Activated CD4-positive, CD25-positive, alpha-beta regulatory T cell treated with anti-CD3 and anti-CD28 coated beads, Interleukin-2, amount 50 U/mL, for 16 hours (primary cell): ENCODE results near the gene CHRM4.

Experiments
- DNase-seq: peaks from one replicate; pipeline ENCODE4 v3.0.0-alpha.2; 2020; ENCODE audit warnings: low read depth, low spot score

CHRM4 gene

GRCh38 chr11:46367244-46367915, 24.2 kb downstream of the CHRM4 start:
- peak; percentile 53 for DNase-seq

- no peak for DNase-seq
Observed at GRCh38 chr11:46366661-46367161, 24.9 kb downstream of the CHRM4 start.

GRCh38 chr11:46366260-46366659, 25.3 kb downstream of the CHRM4 start:
- DNase-seq, result no peak

DNA sequence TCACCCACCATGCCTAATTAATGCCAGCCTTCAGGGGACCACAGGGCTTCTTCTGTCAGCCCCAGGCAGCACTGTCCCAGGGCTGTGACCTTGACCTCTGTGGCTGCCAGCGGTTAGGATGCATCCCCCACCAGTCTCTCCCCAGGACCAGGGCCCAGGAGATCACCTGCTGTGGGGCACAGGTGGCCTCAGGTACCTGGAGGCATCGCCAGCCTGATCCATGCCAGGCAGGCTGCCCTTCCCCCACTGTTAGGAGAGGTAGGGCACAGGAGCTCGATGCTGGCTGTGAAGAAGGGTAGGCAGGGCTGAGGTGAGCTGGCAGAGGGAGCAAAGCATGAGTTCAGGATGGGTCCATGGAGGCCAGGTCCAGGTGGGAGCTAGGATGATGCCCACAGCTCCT, 26.8 kb downstream of the CHRM4 start:
- DNase-seq, result no peak

GRCh38 chr11:46364056-46364455, 27.5 kb downstream of the CHRM4 start:
- DNase-seq, result no peak

- no peak for DNase-seq
Observed at GRCh38 chr11:46363455-46364005, 28.0 kb downstream of the CHRM4 start.

- DNase-seq, result no peak
Observed at GRCh38 chr11:46363031-46363407, 28.6 kb downstream of the CHRM4 start.

DNA sequence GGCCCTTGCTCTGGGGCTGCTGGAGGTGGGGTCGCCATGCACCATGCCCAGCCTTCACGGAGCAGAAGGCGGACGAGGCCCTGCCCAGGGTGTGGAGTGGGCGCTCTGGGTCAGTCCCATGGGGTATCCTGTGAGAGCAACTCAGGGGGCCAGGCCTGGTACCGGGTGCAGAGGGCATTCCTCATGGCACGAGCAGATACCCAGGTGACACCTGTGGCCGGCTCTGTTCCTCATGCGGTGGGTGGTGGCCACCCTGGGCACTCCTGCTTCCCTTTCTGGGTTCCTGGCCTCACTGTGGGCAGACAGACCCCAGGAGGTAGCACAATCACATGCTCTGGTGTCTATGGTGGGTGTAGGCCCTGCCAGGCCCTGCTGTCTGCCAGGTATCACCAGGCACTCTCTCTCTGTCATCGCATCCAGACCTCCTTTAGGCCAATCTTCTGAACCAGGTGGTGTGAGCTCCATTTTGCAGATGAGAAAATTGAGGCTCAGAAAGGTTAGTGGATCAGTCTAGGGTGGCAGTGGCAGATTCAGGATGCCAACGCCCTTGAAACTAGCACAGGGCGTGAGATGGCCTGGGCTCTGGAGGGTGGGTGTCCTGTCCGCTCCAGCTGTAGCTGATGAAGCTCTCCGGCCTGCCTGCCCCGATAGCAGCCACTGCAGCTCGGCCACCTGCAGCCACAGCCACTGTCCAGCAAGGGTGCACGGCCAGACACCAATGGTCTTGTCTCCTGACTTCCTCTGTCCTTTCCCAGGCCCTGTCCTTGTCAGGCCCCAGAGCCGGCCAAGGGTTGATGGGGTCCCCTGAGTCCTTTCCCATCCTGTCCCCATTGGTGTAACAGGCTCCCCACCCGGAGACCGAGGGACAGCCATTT, 29.2 kb downstream of the CHRM4 start:
- no peak for DNase-seq

- peak; percentile 40 for DNase-seq
Observed at GRCh38 chr11:46361283-46362155, 30.1 kb downstream of the CHRM4 start.

- no peak for DNase-seq
Observed at GRCh38 chr11:46360878-46361277, 30.7 kb downstream of the CHRM4 start.

DNA sequence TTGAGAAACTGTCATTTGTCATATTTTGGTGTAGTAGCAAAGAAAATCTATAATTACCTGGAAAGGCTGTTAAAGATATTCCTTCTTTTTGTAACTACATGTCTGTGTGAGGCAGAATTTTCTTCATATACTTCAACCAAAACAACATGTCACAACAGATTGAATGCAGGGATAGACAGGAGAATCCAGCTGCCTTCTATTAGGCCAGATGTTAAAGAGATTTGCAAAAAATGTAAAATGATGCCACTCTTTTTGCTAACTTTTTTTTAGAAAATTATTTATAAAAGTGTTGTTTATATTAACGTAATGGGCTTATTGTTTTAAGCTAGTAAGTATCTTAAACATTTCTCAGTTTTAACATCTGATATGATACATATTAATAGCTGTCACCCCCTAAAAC, 31.6 kb downstream of the CHRM4 start:
- DNase-seq, result no peak

DNA sequence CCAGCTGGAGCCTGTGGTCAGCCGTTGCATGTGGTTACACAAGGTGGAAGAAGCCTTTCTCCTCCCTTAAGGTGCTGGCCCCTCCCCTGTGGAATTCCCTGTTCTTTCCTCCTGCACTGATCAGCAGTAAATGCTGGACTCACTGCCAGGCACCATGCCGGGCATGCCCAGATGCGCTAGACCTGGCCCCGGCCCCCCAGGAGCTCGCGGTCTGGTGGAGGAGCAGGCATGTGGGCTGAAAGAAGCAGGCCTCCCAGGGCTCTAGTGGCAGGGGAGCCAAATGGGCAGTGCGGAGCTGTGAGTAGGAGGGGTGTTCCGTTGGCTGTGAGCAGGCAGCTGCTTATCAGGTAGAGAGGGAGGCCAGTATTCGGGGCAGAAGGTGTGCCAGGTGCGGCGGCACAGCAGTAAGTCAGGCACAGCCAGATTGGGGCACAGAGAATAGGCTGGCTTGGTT, 34.1 kb downstream of the CHRM4 start:
- no peak for DNase-seq

- no peak for DNase-seq
Observed at GRCh38 chr11:46356924-46357482, 34.6 kb downstream of the CHRM4 start.

DNA sequence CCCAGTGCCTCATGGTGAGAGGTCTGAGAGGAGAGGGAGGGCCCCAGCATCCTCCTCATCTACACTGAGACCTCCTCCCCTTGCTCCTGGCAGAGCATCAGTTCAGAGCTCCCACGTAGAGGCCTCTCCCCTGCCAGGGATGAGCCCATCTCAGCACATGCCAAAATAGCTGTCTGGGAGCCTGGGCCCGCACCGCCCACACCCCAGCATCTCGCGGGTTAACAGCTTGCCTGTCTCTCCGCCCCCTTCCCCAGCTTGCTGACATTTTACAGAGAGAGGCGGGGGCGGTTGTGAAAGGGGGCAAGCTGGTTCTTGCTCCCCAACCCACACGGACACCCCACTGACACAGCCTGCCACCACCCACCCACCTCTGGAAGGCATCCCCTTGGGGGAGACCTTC, 37.9 kb downstream of the CHRM4 start:
- DNase-seq, result no peak

GRCh38 chr11:46352063-46352841, 39.3 kb downstream of the CHRM4 start:
- peak; percentile 54 for DNase-seq

DNA sequence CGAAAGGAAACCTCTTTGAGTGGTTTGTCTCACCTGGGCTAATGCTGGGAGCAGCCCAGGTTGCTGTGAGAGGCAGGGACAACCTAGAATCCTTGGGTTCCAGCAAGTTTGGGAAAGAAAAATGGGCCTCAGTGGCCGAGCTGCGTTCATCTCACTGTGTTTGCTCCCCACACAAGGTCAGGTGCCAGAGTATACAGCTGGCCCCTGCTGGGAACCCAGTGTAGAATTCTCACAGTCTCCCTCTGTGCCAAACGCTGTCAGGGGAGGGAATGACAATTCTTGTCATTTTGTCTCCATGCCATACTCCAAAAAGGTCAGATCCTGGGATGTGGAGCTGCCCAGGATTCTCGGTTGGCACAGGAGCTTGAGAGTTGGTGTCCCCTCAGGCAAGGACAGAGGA, 40.0 kb downstream of the CHRM4 start:
- no peak for DNase-seq

DNA sequence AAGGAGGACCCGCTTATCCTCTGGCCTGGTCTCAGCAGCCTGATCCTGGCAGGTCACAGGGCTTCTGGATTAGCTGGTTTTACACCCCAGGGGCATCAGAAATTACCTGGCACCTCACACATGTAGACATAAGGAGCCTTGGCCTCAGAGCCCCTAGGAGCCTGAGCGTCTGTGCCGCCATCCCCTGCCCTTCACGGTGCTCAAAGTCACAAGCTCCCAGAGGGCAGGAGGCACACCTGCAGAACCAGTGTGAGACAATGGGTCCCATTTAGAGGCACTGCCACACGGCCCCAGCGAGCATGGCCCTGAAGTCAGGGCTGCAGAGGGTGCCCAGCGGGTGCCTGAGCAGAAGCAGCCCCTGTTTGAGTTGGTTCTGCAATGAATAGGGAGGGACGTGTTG, 40.4 kb downstream of the CHRM4 start:
- DNase-seq, result no peak

DNA sequence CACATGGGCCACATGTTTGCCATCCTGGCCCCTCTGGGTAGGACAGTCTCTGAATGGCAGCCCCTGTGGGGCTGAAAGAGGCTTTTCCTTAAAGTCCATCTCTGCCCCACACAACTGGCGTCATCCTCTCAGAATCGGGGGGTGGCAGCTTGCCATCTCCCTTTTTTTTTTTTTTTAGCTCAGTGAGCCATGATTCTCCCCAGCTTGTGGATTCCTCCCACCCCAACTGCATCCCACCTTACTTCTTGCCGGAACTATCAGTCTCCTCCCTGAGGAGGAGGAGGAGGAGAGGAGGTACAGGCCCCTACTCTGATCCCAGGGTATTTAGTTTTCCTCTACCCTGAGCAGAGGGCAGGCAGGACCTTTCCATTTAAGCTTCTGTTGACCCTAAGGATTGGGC, 40.9 kb downstream of the CHRM4 start:
- no peak for DNase-seq

GRCh38 chr11:46348566-46349401, 42.8 kb downstream of the CHRM4 start:
- no peak for DNase-seq
